ENCODE results near the gene CNNM1.

- no peak for TF ChIP-seq CTCF (conservative IDR thresholded peaks at IDR 0.05)
- TF ChIP-seq EZH2 (IDR thresholded peaks at IDR 0.05; ENCODE audit: low read depth): no peak
These were observed 81.0 kb downstream of the CNNM1 start for GRCh38 chr10:99410146-99410545.
